NOMO-1 (cell line): ENCODE measurements around the gene HIC1.
A peak's percentile ranks its signal among the peaks of the same experiment; 100 is the strongest.

ENCODE experiments used
- DNase-seq, 2 experiments: peaks; one replicate each; lab custom pipeline; 2025; ENCODE audit not compliant: unreplicated experiment in 2 of 2; lab: John Stamatoyannopoulos, UW

HIC1 gene

DNA sequence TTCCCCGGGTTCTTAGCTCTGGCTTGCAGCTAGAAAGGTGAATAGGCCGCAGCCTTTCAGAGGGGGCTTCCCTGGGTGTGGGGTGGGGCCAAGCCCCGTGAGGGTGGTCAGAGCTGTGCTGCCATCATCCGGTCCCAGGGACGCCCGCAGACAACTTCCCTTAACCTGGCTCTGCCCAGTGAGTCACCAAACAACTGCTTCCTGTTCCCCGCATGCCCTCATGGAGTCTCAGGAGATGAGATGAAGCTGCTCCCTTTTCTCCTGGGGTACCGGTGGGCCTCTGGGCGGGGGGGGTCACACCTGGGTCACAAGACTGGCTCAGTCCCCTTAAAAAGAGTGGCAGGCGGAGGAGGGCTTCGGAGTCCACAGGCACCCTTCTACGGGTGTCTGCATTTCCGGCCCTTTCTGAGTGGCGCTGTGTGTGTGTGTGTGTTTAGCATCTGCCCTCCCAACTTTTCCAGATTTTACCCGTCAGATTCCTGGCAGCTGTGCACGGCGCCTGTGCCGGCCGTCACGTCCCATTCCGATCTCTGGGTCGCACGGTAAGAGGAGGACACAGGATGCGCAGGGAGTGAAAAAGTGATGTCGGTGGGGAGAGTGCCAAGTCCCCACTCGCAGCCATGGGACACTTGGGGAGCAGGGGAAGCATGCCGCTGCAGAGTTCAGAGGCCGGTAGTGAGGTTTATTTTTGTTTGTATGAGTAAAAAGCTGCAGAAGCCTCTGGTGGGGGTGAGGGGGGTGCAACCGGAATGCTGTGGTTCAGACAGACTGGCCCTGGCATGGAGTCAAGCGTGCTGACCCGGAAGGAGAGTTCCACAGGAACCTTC, 16.8 kb downstream of the HIC1 start:
- peak in 1 of 2 experiments; percentile 20 for DNase-seq

DNA sequence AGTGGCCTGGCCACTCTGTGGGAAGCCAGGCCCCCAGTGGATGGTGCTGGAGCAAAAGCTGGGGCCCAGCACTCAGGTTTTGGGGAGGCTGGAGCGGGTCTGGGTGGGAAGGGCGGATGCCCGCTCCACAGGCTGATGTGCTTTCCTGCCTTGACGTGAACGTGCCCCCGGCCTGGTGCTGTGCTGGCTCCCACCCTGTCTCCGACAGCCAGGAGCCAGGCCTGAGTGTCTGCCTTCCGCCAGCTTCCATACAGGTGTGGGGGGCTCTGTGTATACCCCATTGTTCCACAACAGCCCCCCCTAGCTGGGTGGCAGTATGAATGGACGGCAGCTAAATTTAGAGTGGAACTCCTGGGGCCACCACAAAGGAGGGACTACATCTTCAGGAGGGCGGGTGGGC, 20.0 kb downstream of the HIC1 start:
- no peak for DNase-seq

DNA sequence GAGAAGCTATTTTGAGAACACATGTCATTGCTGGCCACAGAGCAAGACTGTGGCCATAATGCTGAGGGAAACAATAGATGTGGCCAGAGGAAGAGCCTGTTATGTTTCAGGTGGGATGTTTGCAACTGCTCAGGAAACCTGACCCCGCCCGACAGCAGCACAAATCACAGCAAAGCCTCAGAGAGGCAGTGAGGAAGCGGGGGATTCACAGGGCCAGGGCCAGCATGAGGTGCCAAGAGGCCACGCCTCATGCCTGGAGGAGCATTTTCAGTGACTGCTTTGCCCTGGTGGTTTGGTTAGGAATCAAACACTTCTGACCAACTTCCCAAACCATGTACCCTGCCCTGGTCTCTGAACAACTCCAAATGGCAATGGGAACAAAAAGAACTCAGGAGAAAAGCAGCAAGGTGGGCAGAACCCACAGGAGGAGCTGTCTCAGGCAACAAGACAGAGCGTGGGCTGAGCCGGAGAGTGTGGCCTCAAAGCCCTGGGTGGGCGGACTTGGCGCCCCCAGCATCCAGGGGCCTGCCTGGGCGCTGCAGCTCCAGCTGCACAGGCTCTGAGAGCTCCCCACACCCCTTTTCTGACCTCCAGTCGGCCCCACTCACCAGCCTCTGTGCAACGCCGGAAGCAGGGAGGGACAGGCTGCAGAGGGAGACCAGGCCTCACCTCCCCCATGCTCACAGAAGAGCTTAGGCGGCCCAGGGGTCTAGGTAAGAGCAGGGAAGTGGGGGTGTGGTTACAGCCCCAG, 20.6 kb downstream of the HIC1 start:
- no peak for DNase-seq

DNA sequence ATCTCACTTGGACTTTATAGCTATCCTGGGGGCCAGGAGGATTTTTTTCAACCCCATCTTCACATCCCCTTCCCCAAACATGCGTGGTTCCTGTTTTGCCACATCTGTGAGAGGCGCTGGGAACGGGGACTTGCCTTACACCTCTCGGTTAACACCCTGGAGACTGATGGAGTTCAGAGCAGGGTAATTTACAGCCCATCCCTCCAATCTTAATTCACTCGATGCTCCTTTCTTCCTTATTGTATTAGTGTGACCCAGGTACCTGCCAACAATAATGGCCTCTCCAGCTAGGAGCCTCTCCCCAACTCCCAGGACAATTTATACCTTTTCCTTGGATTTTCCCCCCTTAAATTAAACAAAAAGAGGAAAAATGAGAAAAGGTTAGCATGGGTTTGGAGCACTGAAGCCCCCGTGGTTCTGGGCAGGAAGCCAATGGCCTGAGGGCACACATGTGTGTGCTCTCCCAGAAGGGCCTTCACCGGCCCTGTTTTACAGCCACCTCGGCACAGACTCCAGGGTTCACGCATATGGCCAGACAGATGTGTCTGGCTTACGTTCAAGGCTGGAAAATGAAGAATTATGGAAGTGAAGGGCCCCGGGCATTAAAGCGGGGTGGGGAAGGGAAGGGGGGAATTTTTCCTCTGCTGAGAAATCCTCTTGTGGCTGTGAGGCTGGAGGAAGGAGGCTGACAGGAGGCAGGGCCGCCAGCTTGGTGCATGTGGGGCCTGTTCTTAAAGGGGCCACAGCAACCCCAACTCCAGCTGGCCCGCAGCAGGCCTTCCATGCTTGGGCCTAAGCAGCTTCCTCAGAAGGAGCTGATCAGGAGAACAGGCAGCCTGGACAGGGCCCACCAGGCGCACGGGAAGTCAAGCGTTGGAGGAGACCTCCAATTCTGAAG, 21.4 kb downstream of the HIC1 start:
- DNase-seq = no peak

DNA sequence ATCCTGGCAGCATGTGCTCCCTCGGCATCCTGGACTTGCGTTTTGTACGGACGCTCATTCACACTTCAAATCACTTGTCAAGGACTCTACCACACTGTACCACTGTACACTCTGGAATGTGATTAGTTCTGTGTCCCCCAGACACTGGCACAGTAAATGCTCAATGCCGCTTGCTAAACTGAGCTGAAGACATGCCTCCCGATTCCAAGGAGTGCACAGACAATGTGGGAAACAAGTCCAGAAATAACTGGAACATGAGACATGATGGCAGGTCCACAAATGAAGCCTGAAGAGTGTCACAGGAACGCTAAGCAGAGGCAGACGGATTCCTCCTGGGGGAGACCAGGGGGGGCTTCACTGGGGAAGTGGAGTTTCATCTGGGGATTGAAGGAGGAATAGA, 22.1 kb downstream of the HIC1 start:
- no peak for DNase-seq

DNA sequence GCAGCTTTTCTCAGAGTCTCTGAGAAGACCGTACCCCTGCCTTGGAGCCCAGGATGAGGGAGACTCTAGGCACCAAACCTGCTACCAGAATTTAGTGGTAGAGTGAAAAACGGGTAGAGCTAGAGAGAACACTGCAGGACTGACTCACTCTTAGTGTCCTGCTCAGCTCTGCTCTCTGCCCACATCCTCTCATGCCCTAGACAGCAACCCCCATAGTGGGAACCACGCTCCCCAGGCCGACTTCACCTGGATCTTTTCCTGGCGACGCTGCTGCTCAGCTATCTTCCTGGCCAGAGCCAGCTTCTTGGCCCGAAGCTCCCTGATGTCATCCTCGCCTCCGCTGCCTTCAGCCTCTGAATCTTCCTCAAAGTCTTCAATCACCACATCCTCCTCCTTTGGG, 26.7 kb downstream of the HIC1 start:
- DNase-seq = no peak

DNA sequence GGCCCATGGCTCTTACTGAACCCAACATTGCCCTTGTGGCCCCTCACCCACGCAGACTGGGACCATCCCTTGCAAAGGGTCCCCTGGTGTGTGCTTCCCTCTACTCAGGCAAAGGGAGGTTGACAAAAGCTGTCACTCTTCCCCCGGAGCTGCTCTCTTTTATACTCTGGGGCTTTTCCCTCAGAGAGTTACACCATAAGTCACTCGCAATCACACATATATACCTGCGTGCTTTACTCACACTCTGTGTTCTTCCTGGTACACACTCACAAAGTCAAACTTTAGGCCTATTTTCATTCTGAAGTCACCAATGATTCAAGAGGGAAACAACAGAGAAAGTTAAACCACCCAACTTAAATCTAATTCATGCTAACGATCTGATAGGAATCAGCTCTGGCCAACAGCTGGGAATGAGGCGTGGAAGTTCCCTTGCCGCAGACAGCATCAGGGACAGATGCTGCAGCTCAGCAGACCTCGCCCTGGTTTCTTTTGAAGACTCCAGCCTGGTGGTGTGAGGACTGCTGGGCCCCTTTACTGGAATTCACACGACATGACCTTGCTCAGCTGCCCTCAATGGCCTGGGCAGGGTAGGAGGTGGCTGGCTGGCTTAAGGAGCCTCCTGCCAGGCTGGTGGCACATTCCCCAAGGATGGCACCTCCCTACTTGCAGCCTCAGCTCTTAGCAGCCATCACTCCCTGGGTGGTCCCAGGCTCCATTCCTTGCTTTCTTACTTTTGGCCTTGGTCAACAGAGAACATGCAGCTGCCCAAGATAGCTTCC, 27.3 kb downstream of the HIC1 start:
- no peak for DNase-seq

DNA sequence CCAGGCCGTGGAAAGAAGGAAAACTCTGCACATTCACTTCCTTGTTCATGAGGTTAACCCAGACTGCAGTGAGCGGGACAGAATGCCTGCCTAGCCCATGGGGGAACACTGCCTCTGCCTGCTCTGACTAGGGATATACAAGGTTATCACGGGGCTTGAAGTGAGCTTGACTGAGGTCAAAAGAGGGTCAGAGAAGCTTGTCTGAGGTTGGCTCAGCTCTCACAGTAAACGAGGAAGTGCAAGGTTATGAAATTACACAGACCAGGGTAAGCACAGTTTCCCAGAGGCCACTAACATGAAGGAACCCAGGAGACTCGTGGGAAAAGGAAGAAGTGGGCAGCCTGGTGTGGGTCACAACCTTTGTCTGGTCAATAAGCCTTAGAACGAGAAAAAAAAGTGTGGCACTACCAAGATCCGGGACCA, 28.7 kb downstream of the HIC1 start:
- DNase-seq = peak; percentile 84 to 92

DNA sequence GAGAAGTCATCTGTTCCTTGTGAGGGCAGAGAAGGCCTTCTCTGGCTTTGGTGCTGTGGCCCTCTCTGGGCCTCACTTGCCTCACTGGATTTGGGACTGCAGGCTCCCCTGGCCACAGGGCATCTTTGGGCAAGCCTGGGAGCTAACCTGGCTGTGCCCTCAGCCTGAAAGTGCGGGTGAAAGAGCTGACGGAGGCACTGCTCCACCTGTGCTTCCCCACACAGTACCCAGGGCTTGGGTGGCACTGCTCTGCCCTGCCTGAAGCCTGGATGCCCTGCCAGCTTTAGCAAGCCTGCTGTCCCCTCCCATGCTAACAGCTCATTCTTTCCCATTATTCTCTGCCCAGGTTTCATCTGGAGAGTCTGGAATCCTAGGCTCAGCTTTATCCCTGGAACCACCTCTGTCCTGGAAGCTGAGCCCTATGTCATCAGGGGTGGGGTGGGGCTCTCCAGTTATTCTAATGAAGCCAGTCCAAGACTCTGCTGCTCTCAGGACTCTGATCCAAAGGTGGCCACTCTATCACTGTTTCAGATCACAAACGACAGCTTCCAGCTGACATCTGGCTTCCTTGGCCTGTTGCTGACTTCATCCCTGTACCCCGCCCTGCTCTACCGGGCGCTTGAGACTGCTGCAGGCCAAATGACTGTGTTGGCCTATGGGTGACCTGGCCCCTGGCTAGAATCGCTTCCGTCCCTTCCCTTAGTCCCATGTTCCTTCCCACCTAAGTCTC, 29.3 kb downstream of the HIC1 start:
- DNase-seq = no peak

DNA sequence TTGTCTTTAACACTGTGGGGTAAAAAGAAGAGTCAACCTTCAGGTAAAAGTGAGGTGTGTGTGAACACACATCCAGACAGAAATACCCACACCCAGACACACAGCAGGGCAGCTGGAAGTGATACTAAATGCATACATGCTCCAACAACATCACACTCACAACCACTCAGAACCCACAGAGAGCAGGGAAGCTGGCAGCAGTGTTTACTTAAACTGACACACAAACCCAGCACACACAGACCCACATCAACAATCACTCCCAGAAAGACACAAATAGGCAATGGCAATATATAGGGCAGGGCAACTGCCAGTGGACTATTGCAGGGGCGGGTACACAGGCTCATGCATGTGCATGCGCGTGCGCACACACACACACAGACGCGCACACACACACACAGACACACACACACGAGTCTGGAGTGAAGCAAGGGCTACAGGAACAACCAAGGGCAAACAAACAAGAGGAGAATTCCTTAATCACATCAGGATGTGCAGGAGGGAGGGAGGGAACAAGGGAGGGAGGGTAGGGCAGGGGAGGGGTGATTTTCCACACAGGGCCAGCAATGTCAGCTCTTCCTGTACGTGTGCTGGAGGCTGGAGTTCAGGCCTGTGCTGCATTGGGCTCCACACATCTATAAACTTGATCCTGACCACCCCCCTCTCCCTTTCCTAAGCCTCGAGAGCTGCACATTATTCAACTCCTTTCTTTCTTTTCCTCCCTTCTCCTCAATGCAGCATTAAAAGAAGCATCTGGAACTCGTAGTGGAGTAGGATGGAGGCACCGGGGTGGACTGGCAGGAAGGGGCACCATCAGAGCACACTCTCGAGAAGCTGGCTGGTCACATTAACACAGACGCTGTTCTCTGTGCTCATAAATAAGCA, 30.1 kb downstream of the HIC1 start:
- DNase-seq = no peak

DNA sequence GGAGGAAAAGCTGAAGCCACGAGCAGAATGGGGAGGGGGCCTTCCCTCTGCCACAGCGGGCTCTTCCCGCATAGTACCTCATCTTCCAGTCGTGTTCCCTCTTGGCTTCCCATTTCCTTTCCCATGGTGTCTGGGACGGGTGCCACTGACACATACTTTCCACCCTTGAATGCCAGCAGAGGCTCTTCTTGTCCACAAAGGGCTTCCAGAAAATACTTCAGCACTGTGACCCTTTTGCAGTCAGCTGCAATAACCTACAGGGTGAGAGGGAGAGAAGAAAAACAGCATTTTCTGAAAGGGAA, 30.7 kb downstream of the HIC1 start:
- DNase-seq = no peak

DNA sequence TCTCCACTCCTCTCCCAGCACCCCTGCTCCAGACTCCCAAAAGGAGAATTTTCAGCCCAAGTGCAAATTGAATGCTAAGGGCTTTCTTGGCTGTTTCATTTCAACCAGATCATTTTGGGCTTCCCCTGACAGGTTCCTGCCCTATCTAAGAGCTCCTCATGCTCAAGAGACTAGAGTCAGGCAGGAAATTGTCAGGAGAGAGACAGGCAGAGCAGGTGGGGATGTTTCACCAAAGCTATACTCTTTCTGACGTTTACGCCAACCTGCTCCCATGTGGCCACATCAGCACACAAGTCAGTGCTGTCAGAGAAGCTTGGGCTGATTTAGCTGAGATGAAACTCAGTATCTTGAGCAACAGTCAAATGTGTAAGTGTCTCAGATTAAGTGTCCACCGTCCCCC, 31.4 kb downstream of the HIC1 start:
- no peak for DNase-seq

DNA sequence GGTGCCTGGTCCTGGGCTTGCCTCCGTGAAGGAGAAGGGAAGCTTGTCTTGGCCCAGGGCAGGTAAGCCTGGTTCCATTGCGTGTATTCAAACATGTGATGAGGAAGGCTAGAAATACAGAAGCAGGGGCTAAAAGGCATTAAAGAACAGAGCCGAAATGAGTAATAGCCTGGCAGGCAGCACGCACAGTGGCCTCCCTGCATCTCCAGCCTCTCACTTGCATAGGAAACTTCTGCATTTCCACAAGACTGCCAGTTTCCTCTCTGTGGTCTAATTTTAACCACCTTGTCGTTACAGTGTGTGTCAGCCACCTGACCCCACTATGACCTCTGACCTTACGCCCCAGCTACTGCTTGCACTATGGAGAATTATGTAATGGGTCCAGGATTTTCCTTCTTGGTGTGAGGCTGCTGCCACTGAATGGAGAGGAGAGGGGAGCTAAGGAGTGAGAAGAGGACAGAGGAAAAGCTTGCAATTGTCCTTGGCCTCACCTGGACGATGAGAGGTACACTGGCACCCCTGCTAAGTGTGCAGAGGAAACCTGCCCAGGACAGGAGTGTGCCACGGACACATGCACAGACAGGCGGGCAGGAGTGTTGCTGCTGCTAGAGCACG, 32.8 kb downstream of the HIC1 start:
- DNase-seq = peak; percentile 92 to 98

DNA sequence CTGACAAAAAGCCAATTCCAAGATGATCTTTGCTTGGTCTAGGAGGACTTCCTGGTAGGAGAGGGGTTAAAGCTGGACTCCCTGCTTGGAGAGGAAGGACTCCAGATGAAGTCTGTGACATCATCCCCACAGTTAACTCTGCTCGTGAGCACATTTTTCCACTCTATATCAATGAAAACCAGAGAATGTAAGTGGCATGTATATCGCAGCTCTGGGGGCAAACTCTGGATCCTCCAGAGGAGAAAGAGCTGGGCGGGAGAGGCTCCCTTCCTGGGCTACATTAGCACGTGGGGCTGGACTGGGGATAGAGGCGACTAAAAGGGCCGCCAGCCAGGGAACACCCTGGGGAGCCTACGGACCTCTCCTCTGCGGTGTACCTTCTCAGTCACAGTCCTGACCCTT, 34.1 kb downstream of the HIC1 start:
- DNase-seq = no peak

DNA sequence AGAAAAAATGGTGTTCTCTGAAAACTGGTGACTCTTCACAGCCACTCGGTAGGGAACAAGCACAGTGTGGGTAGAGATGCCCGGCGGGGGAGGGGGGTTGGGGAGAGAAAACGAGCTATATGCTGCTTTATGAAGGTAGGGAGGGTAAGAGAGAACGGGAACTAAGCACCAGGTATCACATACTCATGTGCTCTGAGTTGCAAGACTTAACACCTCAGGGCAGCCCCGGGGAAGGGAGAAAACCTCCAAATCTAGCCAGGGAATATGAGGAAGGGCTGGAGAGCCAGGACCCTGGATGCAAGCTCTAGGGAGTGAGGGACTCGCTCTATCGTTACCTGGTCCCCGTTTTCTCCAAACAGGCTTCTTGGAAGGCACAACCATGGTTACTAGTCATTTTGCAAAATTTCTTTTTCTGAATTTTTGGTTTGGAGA, 35.3 kb downstream of the HIC1 start:
- DNase-seq = no peak

DNA sequence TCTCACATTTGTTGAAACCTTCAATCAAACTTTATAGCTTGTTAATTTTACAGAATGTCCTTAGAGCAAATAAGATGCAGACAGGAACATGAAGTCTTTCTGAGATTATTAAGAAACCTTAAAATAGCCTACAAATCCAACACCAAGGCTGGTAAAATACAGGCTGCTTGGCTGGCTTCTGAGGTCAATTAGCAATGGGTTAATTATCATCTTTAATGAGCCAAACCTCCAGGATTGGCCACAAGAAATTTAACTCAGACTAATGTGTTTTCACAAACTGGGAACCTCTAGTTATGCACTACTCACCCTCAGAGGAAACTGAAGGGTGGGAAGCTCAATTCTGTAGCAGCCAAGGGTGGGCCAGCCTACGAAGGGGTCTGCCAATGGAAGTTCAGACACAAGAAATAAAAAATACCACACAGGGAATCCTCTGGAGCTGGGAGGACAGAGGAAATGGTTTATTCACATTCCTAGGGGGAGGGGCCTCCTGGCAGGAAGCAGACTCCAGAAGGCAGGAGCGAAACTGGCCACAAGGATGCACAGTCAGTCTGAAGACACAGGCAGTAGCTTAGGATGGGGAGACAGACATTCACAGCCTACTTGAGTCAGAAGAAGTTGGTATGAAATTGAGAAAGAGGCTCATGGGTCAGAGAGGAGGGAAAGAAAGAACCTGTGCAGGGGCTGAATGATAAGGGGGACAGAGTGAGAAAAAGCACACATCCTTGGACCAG, 36.1 kb downstream of the HIC1 start:
- DNase-seq = no peak

DNA sequence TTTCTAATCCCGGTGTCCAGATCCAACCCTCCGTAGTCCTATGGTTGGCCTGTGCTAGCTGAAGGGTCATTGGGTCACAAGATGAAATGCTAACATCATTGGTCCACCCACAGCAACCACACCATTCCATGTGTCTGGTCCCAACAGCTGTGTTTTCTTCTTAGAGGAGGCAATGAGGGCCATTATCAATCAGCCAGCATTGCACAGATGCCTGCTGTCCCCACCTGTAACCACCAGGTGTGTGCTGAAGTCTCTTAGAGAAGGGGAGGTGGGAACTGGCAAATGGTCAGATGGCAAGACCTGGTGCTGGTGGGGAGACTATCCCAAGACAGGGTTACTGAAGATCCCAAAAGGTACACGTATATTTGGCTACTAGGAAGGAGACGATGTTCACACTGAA, 37.4 kb downstream of the HIC1 start:
- no peak for DNase-seq

DNA sequence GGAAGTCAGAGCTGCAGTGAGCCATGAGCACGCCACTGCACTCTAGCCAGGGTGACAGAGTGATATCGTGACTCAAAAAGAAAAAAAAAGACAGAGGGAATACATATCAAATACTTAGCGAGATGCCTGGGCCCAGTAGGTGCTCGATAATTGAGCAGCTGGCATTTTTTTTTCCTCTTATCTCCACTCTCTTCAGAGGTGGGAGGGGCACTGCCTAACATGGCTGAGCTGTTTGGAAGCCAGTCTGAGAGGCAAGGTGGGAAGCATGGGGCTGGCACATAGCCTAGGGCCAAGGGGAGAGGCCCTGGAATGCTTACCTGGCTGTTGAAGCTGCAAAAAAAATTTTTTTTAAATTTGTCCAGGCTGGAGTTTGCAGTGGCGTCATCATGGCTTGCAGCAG, 38.4 kb downstream of the HIC1 start:
- no peak for DNase-seq
